ENCODE data around the gene SPTLC2. TPM values are rescaled to one million over a fixed set of nuclear protein-coding genes. Genes with fewer than 3 reads are reported as not detected.
A peak's percentile ranks its signal among the peaks of the same experiment; 100 is the strongest.

Gene SPTLC2
- total RNA-seq, 3 donors from 2014 or later (not counting 1 experiment from before 2014, with no cell fraction given): 35.2 to 58.6 (median 50.4) TPM

DNA sequence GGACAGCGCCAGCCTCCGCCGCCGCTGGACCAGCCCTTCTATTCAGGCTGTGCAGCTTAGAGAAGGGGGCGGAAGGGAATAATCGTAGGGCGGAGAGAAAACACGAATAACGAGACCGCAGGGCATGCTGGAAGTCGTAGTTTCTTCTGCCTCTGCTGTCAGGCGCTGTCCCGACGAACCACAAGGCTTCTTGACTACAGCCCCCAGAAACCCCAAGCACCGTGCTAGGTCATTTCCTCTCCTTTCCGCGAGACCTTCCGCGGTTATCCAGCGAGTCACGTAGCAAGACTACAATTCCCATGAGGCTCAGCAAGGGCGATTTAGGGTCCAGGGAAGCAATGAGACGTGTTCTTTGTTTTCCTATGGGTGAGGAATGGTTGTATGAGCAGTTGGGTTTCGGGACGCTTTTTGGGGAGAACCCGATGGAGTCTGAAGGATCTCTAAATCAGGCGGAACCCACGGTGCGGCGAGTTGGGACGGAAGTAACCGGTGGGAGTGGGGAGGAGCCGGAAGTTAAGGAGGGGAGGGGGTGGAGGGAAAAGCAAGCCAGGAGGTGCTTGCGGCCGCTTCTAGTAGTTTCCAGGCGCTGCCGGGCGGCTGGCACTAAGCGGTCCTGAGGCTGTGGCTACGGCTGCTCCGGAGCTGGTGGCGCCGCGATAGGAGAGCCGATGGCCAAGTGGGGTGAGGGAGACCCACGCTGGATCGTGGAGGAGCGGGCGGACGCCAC, 158.8 kb downstream of the SPTLC2 start, which contains the start of the genes AHSA1 and VIPAS39:
Gene AHSA1 (plus strand): TSS at position 572 of the 727 bp plus-strand sequence. CDS start 97 bp downstream, at position 669.
Gene VIPAS39 (minus strand): TSS at position 80 of the 727 bp plus-strand sequence. CDS start 3,499 bp downstream, outside the sequence.
- H3K27me3 Mint-ChIP-seq (ENCODE audit: low read depth in 2 of 2): no peaks in the 10 kb centered on the region
- WGBS (ENCODE audit: insufficient coverage): under 1% methylated on average over 50 of the region's 50 CpGs
- peak; percentile 86 to 98 for DNase-seq
- peaks cover 27% of the 10 kb centered on the region for H3K36me3 ChIP-seq (ENCODE audit: control insufficient read depth, insufficient read depth, low read length)
- no peaks in the 10 kb centered on the region for H3K9me3 Mint-ChIP-seq
- no peak for TF ChIP-seq CTCF (IDR thresholded peaks at IDR 0.05)
- H3K9me3 ChIP-seq (ENCODE audit: control insufficient read depth, insufficient read depth, low read length): no peaks in the 10 kb centered on the region
- peaks cover 44 to 50% of the 10 kb centered on the region in 2 donors for H3K4me1 Mint-ChIP-seq
- peak within 1 kb of the TSS; percentile 100 for H3K4me3 Mint-ChIP-seq
- H3K27me3 ChIP-seq (ENCODE audit: control insufficient read depth, insufficient read depth, low read length): no peaks in the 10 kb centered on the region
- peak; percentile 93 to 98 (median 93) for ATAC-seq
- H3K4me3 ChIP-seq (ENCODE audit: low read length): peak within 1 kb of the TSS; percentile 86
- peaks cover 7% of the 10 kb centered on the region for H3K36me3 Mint-ChIP-seq
- intact Hi-C loops (cut with micrococcal nuclease): loop anchor here (1.0 to 5.0 kb wide), 8 partner anchors 81 to 360 kb away; partner anchors contain the start of genes ALKBH1, CIPC, GSTZ1 and SAMD15
- peaks cover 17% of the 10 kb centered on the region for H3K4me1 ChIP-seq (ENCODE audit: control insufficient read depth, insufficient read depth, low read length)
- H3K27ac Mint-ChIP-seq: peak within 1 kb of the TSS; percentile 99 to 100
- peak within 1 kb of the TSS; percentile 87 for H3K27ac ChIP-seq (ENCODE audit: low read length)

DNA sequence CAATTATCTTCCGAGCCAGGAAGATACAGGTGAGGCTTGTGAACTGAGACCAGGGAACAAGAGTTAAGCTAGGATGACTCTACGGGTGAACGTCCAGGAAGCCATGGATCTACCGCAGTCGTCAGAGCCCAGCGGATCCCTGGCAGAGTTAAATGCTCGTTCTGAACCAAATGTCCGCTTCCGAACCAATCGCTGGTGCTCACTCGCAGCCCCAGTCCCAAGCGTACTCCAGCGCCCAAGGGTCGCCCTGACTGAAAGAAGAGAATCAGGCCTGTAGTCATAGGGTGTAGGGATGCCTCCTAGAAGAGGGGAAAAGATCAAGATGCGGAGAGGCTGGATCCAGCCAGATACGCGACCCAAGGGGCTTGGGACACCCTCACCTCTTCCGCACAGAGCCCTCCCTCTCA, 159.3 kb downstream of the SPTLC2 start:
- Mint-ChIP-seq H3K4me3 (peak overlapping the region; percentile 100), H3K9me3 (no peaks in the 10 kb centered on the region), H3K27me3 (ENCODE audit: low read depth in 2 of 2) (no peaks in the 10 kb centered on the region), H3K36me3 (peaks cover 5% of the 10 kb centered on the region), H3K4me1 (peaks cover 44 to 50% of the 10 kb centered on the region in 2 donors), H3K27ac (peak overlapping the region; percentile 99 to 100)
- H3K9me3 ChIP-seq (ENCODE audit: control insufficient read depth, insufficient read depth, low read length): no peaks in the 10 kb centered on the region
- DNase-seq (no peak), ATAC-seq (no peak)
- peaks cover 22% of the 10 kb centered on the region for H3K36me3 ChIP-seq (ENCODE audit: control insufficient read depth, insufficient read depth, low read length)
- no peak for TF ChIP-seq CTCF (IDR thresholded peaks at IDR 0.05)
- peaks cover 17% of the 10 kb centered on the region for H3K4me1 ChIP-seq (ENCODE audit: control insufficient read depth, insufficient read depth, low read length)
- peak overlapping the region; percentile 86 for H3K4me3 ChIP-seq (ENCODE audit: low read length)
- H3K27ac ChIP-seq (ENCODE audit: low read length): peak overlapping the region; percentile 87
- intact Hi-C loops (cut with micrococcal nuclease): loop anchor here (1.0 to 5.0 kb wide), 7 partner anchors 80 to 360 kb away; partner anchors contain the start of genes ALKBH1, CIPC, GSTZ1 and SAMD15
- no peaks in the 10 kb centered on the region for H3K27me3 ChIP-seq (ENCODE audit: control insufficient read depth, insufficient read depth, low read length)
- under 1% methylated on average over 17 of the region's 18 CpGs for WGBS (ENCODE audit: insufficient coverage)

Other genes starting within 250 kb of the SPTLC2 start
- 1 to 10 TPM; 8.0 to 9.3 (median 9.1) TPM for gene TMED8, start 239.5 kb downstream of the SPTLC2 start, total RNA-seq
- under 1 TPM; 0.09 to 0.54 (median 0.40) TPM for gene SAMD15, start 239.3 kb downstream of the SPTLC2 start, total RNA-seq
- under 1 TPM; 0.25 to 0.52 (median 0.40) TPM for gene NOXRED1, start 193.1 kb downstream of the SPTLC2 start, total RNA-seq
- 10 to 100 TPM; 11.2 to 14.4 (median 13.0) TPM for gene VIPAS39, start 159.0 kb downstream of the SPTLC2 start, total RNA-seq
- 100 to 1,000 TPM in 1 of 3 donors, 10 to 100 TPM in 2; 70.4 to 101 (median 94.3) TPM for gene AHSA1, start 158.5 kb downstream of the SPTLC2 start, total RNA-seq
- not detected for gene ISM2, start 117.8 kb downstream of the SPTLC2 start, total RNA-seq
- gene ALKBH1, start 91.4 kb upstream of the SPTLC2 start, total RNA-seq: 10 to 100 TPM in 1 of 3 donors, 1 to 10 TPM in 2; 3.6 to 10.2 (median 7.1) TPM
- gene SLIRP, start 91.5 kb upstream of the SPTLC2 start, total RNA-seq: 10 to 100 TPM; 29.5 to 33.1 (median 31.6) TPM
- 100 to 1,000 TPM in 2 of 3 donors, 10 to 100 TPM in 1; 89.7 to 106 (median 103) TPM for gene SNW1, start 144.5 kb upstream of the SPTLC2 start, total RNA-seq
- 1 to 10 TPM; 8.0 to 9.2 (median 8.5) TPM for gene ADCK1, start 183.5 kb upstream of the SPTLC2 start, total RNA-seq